HCT116 (cell line): ENCODE data around the gene TMEM9B.

Source experiments
- ATF3 ChIP-seq: IDR thresholded peaks from 2 replicates; pipeline ENCODE4 v1.6.1; 2012
- CEBPB ChIP-seq: IDR thresholded peaks from 2 replicates; pipeline ENCODE4 v1.6.1; 2012; ENCODE audit warnings: low read depth
- CTCF ChIP-seq, 3 experiments: fragments of 200-600 bp in 1 of 3; sonication (generic) in 1 of 3; IDR thresholded peaks in 2 of 3; conservative IDR thresholded peaks in 1 of 3; 2 replicates each; pipeline ENCODE4 v1.5.1; 2012 to 2017; ENCODE audit warnings: low read depth in 2 of 3, low read length in 2 of 3, antibody characterized with exemption in 1 of 3, borderline replicate concordance in 1 of 3, control low read depth in 1 of 3, mild to moderate bottlenecking in 1 of 3, mixed read lengths in 1 of 3, mixed run types in 1 of 3, moderate library complexity in 1 of 3; ENCODE audit not compliant: insufficient read depth in 1 of 3
- EGR1 ChIP-seq: IDR thresholded peaks from 2 replicates; pipeline ENCODE4 v1.6.1; 2012; ENCODE audit warnings: low read depth
- ELF1 ChIP-seq: IDR thresholded peaks from 2 replicates; pipeline ENCODE4 v1.6.1; 2012; ENCODE audit warnings: low read depth, borderline replicate concordance
- EZH2 ChIP-seq: fragments of 200-600 bp; sonication (generic); IDR thresholded peaks from 2 replicates; pipeline ENCODE4 v1.6.1; 2017; ENCODE audit warnings: antibody characterized with exemption, mixed run types
- MAX ChIP-seq: IDR thresholded peaks from 2 replicates; pipeline ENCODE4 v1.6.1; 2012
- POLR2A ChIP-seq: IDR thresholded peaks from 2 replicates; pipeline ENCODE4 v1.7.0; 2011; ENCODE audit warnings: borderline replicate concordance; ENCODE audit not compliant: insufficient read depth, insufficient read length; ENCODE audit errors: extremely low read depth
- POLR2AphosphoS5 ChIP-seq: IDR thresholded peaks from 2 replicates; pipeline ENCODE4 v1.6.1; 2011; ENCODE audit warnings: mild to moderate bottlenecking, low read depth, low read length, moderate library complexity
- REST ChIP-seq: IDR thresholded peaks from 2 replicates; pipeline ENCODE4 v1.6.1; 2012; ENCODE audit warnings: low read depth
- SIN3A ChIP-seq: IDR thresholded peaks from 2 replicates; pipeline ENCODE4 v1.6.1; 2012; ENCODE audit warnings: low read depth
- SP1 ChIP-seq: IDR thresholded peaks from 2 replicates; pipeline ENCODE4 v1.6.1; 2012; ENCODE audit warnings: low read depth
- ZBTB33 ChIP-seq: IDR thresholded peaks from 2 replicates; pipeline ENCODE4 v1.6.1; 2011; ENCODE audit warnings: mild to moderate bottlenecking, low read length, moderate library complexity; ENCODE audit not compliant: insufficient replicate concordance; ENCODE audit errors: extremely low read depth
- ZNF274 ChIP-seq: fragments of 200-500 bp; sonication (Bioruptor generic); IDR thresholded peaks from 2 replicates; pipeline ENCODE4 v1.6.1; 2014; ENCODE audit warnings: mild to moderate bottlenecking, low read depth, low read length, inconsistent platforms

GRCh38 chr11:8980485-8980884 lies 16.2 kb upstream of the TMEM9B start:
- TF ChIP-seq REST (no peak), CTCF (IDR thresholded peaks at IDR 0.05 in 2 of 3, conservative IDR thresholded peaks at IDR 0.05 in 1 of 3; ENCODE audit: borderline replicate concordance in 1 of 3, insufficient read depth in 1 of 3, low read depth in 2 of 3, low read length in 2 of 3) (no peak), POLR2A (no peak), ATF3 (no peak), ZNF274 (no peak), SIN3A (no peak), EGR1 (no peak), CEBPB (no peak), SP1 (no peak), ZBTB33 (no peak), MAX (no peak), EZH2 (no peak), POLR2AphosphoS5 (no peak), ELF1 (no peak)
